Endometrial microvascular endothelial cells (primary cell): ENCODE measurements around the gene PPP1R37. TPM values are rescaled to one million over a fixed set of nuclear protein-coding genes. Genes with fewer than 3 reads are reported as not detected.

ENCODE experiments used
- in situ Hi-C: cut with HindIII; loops from 2 replicates; pipeline ENCODE4 v1.10.0; 2017; ENCODE audit warnings: low sequenced_read_pairs, low pct_unique_long_range_greater_than_20kb; ENCODE audit errors: inconsistent ontology term
- total RNA-seq: library from RNA; depleted of rRNA; stranded (reverse); fragments of >200 nt; gene quantifications from one replicate; pipeline ENCODE4 v1.2.3, GENCODE V29; 2015; ENCODE audit errors: inconsistent ontology term

The PPP1R37 gene, protein sequence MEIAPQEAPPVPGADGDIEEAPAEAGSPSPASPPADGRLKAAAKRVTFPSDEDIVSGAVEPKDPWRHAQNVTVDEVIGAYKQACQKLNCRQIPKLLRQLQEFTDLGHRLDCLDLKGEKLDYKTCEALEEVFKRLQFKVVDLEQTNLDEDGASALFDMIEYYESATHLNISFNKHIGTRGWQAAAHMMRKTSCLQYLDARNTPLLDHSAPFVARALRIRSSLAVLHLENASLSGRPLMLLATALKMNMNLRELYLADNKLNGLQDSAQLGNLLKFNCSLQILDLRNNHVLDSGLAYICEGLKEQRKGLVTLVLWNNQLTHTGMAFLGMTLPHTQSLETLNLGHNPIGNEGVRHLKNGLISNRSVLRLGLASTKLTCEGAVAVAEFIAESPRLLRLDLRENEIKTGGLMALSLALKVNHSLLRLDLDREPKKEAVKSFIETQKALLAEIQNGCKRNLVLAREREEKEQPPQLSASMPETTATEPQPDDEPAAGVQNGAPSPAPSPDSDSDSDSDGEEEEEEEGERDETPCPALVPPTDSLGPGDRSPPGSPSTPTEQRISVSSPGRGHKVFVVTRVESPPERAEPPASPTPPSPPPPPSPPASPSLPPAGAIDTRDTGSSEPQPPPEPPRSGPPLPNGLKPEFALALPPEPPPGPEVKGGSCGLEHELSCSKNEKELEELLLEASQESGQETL
- total RNA-seq: 28.2 TPM

DNA sequence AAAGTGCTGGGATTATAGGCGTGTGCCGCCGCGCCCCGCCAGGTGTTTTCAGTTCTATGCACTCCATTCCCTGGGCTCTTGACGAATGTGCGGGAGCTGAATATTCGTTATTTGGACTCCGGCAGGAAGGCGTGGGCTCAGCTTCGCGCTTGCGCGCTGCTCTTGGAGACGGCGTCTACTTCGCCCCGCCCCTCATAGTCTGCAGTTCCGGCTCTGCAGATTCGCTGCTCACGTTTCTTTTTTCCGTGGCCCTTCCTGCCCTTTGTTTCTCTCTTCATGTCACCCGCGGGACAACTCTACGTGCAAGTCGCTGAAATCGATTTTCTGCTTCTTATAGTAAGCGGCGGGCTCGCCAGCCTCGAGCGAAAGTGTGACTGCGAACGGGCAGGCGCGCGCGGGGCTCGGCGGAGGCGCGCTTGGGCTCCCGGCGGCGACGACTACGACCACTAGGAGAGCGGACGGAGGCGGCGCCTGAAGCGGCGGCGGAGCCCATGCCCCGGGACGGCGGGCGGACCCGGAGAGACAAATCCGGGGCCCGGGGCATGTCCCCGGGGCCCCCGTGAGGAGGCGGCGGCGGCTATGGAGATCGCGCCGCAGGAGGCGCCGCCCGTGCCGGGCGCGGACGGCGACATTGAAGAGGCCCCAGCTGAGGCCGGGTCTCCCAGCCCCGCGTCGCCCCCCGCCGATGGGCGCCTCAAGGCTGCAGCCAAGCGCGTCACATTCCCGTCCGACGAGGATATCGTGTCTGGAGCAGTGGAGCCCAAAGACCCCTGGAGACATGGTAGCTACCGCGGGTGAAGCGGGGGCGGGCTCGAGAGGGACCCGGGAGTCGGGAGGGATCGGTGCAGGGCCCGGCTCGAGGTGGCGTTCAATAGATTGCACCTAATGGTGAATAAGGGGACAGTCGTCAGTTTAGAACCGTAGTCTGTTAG is at the start of gene PPP1R37:
Gene PPP1R37 (plus strand): TSS at position 433 of the 932 bp plus-strand sequence. CDS start 147 bp downstream, at position 580.
- in situ Hi-C loops: no loop called here

DNA sequence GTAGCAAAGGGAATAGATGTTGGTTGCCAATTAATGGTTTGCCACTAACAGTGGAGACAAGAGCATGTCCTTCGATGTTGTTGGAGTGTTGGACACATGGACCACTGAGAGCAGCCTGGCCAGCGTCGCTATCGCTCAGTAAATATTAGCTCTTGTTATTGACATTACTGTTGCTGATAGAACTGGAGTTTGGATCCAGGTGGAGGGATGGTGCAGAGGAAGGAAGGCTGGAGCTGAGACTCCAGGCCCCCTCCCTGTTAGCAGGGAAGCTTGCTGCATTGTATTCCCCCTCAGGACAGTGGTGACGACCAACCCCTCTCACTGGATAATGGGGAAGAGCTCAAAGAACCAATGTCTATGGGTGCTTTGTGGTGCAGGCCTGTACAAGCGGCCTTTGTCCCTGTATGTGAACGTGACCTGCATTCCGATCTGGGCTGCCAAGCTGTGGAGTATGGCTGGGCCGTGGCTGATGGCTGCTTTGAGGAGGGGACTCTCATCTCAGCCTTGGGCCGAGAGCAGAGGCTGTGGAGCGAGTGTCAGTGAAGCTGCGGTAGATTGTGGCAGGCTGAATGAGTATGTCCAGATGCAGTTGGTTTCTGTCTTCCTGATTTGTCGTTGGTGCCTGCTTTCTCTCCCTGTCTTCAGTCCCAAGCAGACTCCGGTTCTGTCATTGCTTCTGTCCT is 47.2 kb upstream of the PPP1R37 start:
- in situ Hi-C loops: no loop called here

DNA sequence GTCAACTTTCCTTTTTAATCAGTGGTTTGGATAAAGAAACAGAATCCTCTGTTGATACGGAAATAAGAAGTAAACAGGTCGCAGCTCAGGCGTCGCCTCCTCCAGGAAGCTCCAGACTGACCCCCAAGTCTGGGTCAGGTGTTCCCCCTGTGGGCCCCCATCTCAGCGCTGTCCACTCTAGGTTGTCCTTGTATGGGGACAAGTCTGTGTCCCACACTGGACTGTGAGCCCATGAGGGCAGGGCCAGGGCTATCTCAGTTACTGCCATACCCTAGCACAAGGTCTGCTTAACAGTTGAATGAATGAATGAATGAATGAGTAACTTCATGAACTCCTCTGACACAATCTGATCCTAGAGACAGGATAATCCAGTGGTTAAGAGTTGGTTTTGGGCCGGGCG is 46.6 kb upstream of the PPP1R37 start:
- in situ Hi-C loops: no loop called here

DNA sequence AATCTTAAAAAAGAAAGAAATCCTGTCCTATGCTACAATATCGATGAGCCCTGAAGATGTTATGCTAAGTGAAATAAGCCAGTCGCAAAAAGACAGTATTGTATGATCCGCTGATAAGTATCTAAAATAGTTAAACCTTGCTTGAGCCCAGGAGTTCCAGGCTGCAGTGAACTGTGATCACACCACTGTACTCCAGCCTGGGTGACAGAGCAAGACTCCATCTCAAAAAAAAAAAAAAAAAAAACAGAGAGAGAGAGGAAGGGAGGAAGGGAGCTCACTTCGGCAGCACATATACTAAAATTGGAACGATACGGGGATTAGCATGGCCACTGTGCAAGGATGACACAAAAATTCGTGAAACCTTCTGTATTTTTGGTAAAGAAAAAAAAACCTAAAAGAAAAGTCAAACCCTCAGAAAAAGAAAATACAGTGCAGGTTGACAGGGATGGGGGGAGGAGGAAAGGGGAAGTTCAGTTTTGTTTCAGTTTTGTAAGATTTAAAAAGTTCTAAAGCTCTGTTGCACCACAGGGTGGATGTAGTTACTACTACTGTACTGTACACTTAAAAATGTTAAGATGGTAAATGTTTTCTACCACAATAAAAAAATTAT is 45.7 kb upstream of the PPP1R37 start:
- in situ Hi-C loops: no loop called here

DNA sequence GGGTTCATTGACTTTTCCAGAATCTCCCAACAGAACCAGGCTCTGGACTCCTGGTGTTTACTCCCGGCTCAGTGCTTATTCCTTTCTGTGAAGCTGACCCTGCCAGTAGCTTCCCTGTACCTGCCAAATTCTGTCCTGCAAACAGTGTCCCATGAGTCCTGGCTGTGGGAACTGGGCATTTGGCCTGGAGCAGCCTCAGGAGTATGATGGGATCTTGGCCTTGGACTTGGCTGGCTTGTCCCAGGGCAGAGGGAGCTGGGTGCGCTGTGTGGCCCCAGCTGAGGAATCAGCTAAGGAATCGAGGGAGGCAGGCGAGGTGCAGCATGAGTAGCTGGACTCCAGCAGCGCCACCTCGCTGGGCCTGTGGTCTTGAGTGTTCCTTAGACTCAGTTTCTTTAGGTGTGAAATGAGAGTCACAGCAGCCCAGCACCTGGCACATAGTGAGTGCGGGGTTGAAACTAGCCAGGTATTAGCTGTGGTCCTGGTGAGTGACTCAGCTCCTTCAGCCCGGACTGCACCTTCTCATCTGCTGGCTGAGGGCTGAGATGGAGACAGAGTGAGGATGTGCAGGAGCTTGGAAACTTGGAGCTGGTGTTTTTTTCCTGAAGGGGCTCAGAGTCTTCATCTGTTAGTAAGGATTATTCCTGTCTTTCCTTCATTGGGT is 43.8 kb upstream of the PPP1R37 start:
- in situ Hi-C loops: no loop called here

DNA sequence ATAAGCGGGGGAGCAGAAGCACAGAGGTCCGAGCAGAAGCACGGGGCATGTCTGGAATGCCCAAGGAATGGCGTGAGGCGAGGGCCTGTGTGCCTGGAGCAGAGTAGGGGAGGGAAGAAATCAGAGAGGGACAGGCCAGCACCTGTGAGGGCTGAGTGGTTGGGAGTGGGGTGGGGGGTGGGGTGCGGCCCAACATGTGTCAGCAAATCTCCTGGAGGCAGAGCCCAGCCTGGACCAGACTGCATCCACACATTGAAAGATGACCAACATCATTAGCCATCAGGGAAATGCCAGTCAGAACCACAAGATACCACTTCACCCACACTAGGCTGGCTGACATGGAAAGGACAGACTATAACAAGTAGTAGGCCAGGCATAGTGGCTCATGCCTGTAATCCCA is 42.9 kb upstream of the PPP1R37 start:
- in situ Hi-C loops: no loop called here

DNA sequence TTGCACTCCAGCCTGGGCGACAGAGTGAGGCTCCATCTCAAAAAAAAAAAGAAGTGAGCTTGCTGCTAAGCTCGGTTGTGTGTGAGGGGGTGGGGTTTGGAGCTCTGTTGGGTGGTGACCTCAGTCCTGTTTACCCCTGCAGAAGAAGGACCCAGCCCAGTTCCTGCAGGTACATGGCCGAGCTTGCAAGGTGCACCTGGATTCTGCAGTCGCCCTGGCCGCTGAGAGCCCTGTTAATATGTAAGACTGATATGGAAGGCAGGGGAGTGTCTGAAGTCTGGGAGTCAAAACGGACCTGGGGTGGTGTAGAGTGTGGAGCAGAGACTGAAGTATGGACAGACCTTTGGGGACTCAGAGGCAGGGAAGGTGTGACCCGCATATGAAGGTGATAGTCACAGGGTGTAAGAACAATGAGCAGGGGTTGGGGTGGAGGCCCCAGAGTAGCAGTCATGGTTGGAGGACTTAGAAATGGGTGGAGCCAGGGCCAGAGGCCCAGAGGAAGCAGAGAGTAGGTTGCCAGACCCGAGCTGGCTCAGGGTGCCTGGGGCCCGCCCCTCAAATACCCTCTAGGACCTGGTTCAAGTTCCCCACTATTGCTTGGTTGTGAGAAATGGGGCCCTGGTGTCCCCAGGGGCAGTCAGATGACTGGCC is 40.9 kb upstream of the PPP1R37 start:
- in situ Hi-C loops: no loop called here

DNA sequence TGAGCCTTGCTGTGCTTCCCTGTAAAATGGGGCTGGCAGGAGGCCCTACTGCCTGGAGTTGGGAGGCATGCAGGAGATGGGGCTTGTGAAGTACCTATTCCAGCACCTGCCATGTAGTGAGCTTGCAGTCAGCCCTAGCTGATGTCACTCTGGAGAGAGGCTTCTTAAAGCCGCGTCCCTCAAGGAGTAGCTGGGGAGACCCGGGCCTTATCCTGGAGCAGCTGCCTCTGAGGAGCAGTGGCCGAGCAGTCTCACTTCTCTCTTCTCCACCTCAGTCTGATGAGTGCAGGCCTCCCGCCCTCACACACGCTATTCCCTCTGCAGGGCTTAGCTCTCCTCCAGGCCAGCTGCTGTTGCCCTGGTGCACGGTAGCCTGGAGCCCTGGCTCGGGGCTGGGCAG is 36.1 kb upstream of the PPP1R37 start:
- in situ Hi-C loops: no loop called here

DNA sequence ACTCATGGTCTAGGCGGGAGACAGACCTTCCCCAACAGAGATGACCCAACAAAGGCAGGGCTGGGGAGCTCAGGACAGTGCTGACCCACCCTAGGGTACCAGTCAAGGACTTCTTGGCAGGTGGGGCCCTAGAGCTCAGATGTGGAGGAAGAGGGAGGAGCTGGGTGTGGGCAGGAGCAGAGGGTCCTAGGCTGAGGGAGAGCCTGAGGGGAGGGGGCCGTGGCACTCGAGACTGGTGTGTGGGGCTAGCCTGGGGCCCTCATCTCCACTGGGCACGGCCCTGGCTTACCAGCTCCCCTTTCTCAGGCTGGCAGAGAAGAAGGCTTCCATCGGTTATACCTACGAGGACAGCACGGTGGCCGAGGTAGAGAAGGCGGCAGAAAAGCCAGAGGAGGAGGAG is 35.5 kb upstream of the PPP1R37 start:
- in situ Hi-C loops: no loop called here

DNA sequence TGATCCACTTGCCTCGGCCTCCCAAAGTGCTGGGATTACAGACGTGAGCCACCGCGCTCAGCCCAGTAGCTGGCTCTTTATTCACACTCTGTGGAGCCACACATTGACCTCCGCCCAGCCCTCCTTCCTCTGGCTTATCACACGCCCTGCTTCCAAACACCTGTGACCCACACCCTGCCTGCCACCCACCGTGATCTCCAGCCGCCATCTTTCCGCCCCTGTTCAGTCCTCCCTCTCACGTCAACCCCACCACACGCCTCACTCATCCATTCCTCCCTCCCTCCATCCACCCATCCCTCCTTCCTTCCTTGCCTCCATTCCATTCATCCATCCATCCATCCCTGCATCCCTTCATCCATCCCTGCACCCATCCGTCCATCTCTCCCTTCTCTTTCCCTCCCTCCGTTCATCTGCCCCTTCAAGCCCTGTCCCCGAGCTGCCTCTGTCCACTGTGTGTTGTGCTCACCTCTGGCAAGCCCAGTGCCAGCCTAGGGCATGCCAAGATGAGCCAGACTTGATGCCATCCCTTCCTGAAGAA is 34.3 kb upstream of the PPP1R37 start:
- in situ Hi-C loops: no loop called here

DNA sequence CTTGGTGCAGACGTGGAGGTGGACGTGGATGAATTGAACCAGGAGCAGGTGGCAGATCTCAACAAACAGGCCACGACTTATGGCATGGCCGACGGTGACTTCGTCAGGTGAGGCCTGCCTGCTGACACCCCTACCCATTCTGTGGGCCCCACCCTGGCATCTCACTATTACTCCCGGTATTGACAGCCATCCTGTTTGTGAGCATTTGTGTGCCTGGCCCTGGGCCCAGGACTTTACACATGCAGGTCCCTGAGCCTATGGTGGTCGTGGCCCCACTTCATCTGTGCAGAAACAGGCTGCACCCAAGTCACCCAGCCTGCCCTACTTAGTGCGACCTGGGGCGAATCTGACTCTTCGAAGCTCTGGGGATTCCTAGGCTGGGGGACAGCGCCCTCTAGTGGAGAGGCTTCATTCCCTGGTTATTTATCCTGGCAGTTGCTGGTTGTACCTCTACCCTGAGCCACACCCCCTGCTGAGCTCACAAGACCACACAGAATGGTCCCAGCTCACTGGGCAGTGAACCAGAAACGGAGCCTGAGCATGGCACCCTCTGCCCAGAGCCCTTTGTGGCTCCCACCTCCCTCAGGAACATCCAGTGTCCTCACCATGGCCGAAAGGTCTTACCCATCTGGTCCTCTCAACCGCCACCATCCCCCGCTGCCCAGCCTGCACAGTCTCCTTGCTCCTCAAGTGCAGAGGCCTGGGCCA is 33.6 kb upstream of the PPP1R37 start:
- in situ Hi-C loops: no loop called here

DNA sequence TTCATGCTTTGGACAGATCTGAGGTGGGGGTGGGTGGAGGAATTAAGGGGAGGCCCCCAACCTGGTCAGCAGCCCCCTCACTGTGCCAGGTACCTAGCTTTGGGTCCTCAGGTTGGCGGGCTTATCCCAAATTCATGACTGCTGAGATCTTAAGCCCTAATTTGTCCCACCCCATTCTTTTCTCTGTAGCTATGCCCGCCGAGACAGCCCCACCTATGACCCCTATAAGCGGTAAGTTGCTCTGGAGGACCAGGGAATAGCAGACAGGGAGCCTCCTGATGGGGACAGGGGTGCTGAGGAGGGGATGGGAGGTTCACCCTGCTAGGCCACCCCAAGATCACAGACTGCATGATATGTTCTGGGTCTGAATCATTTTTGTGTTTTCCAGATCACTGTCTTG is 31.0 kb upstream of the PPP1R37 start:
- in situ Hi-C loops: no loop called here

DNA sequence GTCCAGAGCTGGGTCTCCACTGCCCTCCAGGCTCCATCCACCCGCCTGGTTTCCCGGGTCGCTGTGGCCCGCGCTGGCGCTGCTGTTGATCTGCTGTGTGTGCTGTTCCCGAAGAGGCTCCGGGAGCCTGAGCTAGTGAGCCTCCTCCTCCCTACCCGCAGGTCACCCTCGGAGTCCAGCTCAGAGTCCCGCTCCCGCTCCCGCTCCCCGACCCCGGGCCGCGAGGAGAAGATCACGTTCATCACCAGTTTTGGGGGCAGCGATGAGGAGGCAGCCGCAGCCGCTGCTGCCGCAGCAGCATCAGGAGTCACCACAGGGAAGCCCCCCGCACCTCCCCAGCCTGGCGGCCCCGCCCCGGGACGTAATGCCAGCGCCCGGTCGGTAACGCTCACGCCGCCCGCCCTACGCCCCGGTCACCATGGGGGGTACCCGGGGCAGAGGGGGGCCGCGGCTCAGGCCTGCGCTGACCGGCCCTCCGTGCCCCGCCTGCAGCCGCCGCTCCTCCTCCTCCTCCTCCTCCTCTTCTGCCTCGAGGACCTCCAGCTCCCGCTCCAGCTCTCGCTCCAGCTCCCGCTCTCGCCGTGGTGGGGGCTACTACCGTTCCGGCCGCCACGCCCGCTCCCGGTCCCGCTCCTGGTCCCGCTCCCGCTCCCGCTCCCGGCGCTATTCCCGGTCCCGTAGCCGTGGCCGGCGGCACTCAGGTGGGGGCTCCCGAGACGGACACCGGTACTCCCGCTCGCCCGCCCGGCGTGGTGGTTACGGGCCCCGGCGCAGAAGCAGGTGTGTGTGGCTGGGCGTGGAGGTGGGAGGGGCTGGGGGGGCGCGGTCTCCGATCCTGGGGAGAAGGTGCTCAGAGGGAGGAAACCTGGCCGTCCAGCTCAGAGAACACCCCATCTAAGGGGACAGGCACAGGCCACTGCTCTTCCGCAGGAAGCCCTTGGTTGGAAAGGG is 28.9 kb upstream of the PPP1R37 start:
- in situ Hi-C loops: no loop called here

DNA sequence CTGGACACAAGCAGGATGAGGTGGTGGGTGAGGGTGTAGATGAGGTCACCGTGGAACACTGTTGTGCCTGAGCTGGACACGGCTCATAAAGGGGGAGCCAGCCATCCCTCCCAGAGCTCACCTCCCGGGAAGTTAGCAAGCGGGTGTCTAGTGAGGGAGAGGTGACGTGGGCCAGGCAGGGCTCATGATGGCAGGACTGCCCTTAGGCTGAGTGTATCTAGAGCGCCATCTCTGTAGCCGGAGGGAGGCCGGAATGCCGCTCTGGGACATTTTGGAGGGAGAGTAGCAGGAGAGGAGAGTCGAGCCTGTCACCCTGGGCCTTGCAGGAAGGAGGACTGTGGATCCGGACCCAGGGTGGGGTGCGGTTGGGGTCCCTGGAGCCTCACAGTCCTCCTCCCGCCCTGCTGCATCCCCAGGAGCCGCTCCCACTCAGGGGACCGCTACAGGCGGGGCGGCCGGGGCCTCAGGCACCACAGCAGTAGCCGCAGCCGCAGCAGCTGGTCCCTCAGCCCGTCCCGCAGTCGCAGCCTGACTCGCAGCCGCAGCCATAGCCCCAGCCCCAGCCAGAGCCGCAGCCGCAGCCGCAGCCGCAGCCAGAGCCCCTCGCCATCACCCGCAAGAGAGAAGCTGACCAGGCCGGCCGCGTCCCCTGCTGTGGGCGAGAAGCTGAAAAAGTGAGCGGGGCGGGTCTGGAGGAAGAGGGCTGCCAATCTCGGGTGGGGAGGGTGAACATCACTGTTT is 25.9 kb upstream of the PPP1R37 start:
- in situ Hi-C loops: no loop called here

DNA sequence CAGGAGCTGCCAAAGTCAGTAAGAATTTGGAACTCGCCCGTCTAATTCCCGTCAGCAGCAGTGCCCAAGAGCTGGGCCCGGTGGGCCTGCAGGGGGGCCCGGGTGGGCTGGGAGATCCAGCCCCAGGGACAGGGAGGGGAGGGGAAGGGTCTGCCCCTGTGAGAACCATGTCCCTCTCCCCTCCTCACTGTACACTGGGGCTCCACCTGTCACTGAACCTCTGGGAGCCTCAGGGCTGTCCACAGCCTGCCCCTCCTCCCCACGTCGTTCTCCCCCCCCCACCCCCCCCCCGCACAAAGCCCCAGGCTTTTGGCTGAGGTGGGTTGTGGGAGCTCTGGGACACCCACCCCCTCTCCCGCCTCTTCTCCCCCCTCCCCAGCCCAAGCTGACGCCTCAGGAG is 24.9 kb upstream of the PPP1R37 start:
- in situ Hi-C loops: no loop called here
